IgD-negative memory B cell (primary cell): ENCODE data around the gene ANGPTL2. TPM values are rescaled to one million over a fixed set of nuclear protein-coding genes. Genes with fewer than 3 reads are reported as not detected.

Experiments used
- H3K27ac Mint-ChIP-seq, 3 donors: one replicate each; pipeline ENCODE4 v1.8.0; 2020 to 2022; ENCODE audit warnings: mild to moderate bottlenecking in 3 of 3, mixed read lengths in 3 of 3, moderate library complexity in 1 of 3
- H3K27me3 Mint-ChIP-seq: one replicate; pipeline ENCODE4 v1.8.0; 2021; ENCODE audit warnings: mixed read lengths
- H3K36me3 Mint-ChIP-seq: one replicate; pipeline ENCODE4 v1.8.0; 2020; ENCODE audit warnings: mild to moderate bottlenecking, mixed read lengths
- H3K4me1 Mint-ChIP-seq, 3 donors: one replicate each; pipeline ENCODE4 v1.8.0; 2020 to 2022; ENCODE audit warnings: mixed read lengths in 3 of 3, mild to moderate bottlenecking in 1 of 3
- H3K4me3 Mint-ChIP-seq, 4 donors: one replicate each; pipeline ENCODE4 v1.8.0; 2020 to 2022; ENCODE audit warnings: mild to moderate bottlenecking in 4 of 4, mixed read lengths in 4 of 4, moderate library complexity in 3 of 4
- H3K9me3 Mint-ChIP-seq, 3 donors: one replicate each; pipeline ENCODE4 v1.8.0; 2020 to 2021; ENCODE audit warnings: mixed read lengths in 3 of 3, mild to moderate bottlenecking in 1 of 3
- polyA plus RNA-seq: library from polyadenylated mRNA; unstranded; fragments of 300-500 nt; fragmentation: Illumina TruSeq; gene quantifications from one replicate; pipeline ENCODE4 v1.2.3, GENCODE V29; 2021

ANGPTL2 gene
- polyA plus RNA-seq, 1 donor from 2014 or later, result 0.08 TPM

GRCh38 chr9:127090341-127090985 is 32.0 kb downstream of the ANGPTL2 start:
- H3K27ac Mint-ChIP-seq, result no peak overlapping the region
- no peak overlapping the region for H3K4me3 Mint-ChIP-seq
- no peaks in the 10 kb centered on the region for H3K27me3 Mint-ChIP-seq
- H3K9me3 Mint-ChIP-seq, result no peaks in the 10 kb centered on the region
- H3K36me3 Mint-ChIP-seq, result peaks cover 13% of the 10 kb centered on the region
- no peaks in the 10 kb centered on the region for H3K4me1 Mint-ChIP-seq

DNA sequence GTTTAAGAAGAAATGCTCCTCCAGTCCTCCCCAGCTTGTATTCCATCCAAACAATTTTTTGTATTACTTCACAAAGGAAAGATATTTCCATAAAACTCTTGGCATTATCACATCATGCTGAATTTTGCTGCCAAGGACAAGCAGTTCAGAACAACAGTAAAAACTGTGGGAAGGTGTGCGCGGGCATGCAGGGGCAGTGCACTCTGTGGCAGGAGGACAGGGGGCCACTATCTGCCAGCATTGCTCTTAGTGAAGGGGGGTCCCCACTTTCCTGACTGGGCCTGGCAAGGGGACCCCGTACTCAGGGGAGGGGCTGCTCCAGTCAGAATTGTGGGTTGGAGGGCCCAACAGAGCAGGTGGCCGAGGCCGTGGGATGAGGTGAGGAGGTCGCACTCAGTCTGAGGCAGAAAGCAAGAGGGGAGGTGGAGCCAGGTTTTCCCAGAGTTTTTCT is 32.8 kb downstream of the ANGPTL2 start:
- Mint-ChIP-seq H3K36me3 (peaks cover 13% of the 10 kb centered on the region), H3K27me3 (no peaks in the 10 kb centered on the region), H3K4me1 (no peaks in the 10 kb centered on the region), H3K4me3 (no peak overlapping the region), H3K27ac (no peak overlapping the region), H3K9me3 (no peaks in the 10 kb centered on the region)

DNA sequence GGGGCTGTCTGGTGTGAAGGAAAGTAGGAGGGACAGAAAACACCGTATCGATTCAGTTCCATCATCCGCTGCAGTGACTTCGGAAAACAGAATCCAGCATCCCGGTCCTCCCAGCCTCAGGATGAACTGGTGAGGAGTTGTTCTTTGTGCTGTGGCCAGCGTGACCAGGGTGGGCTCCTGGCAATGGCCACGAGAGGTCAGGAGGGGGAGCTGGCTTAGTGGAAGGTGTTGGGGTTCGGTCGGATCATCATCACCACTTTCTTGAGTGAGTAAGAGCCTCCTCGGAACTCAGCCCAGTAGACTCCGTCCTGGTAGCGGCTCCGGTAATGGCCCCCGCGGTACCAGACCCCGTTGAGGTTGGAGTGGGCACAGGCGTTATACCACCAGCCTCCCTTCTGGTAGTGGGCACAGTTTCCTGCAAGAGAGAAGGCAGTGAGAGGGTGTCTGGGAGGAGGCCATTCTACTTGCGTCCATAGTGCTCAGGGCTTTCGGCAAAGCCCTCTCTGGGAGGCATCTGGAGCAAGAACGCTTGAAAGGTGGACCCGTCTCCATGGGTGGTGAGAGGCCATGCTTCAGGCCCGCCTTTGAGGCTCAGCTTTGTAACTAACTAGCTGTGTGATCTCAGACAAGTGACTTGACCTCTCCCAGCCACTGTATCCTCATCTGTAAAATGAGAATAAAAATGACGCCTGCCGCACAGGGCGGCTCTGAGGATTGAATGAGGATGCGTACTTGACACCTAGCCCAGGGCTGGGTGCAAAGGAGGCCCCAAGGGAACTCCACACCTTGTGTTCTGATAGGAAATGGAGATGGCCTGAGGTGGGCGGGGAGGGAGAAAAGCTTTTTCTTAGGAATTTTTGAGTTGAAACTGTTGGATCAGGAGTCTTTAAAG is 33.5 kb downstream of the ANGPTL2 start:
- H3K4me3 Mint-ChIP-seq, result no peak overlapping the region
- H3K4me1 Mint-ChIP-seq, result no peaks in the 10 kb centered on the region
- H3K36me3 Mint-ChIP-seq, result peaks cover 13% of the 10 kb centered on the region
- no peaks in the 10 kb centered on the region for H3K27me3 Mint-ChIP-seq
- H3K27ac Mint-ChIP-seq, result no peak overlapping the region
- no peaks in the 10 kb centered on the region for H3K9me3 Mint-ChIP-seq

- Mint-ChIP-seq H3K4me3 (no peak overlapping the region), H3K4me1 (no peaks in the 10 kb centered on the region), H3K36me3 (peaks cover 13% of the 10 kb centered on the region), H3K27ac (no peak overlapping the region), H3K9me3 (no peaks in the 10 kb centered on the region), H3K27me3 (no peaks in the 10 kb centered on the region)
Measured at GRCh38 chr9:127087836-127088235, 34.6 kb downstream of the ANGPTL2 start.

DNA sequence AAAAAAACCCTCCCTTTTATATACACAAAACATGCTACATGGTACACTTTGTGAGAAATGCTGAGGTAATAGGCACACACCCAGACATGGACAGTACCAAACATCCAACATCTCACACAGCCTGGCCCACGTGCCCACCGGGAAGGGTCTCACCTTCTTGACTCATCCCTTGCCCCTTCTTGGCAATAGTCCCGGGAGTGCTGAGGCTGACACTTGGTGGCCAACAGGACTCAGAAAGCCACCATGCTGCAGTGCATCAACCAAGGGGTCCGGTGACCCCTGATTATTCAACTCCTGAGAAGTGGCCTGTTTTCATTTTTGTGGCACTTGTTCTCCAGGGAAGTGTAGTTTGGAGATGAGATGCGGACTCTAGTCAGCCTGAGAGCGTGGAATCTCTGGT is 35.0 kb downstream of the ANGPTL2 start:
- Mint-ChIP-seq H3K27me3 (no peaks in the 10 kb centered on the region), H3K4me1 (no peaks in the 10 kb centered on the region), H3K9me3 (no peaks in the 10 kb centered on the region), H3K27ac (no peak overlapping the region), H3K4me3 (no peak overlapping the region), H3K36me3 (peaks cover 13% of the 10 kb centered on the region)

GRCh38 chr9:127086771-127087170 is 35.7 kb downstream of the ANGPTL2 start:
- Mint-ChIP-seq H3K27ac (no peak overlapping the region), H3K9me3 (no peaks in the 10 kb centered on the region), H3K27me3 (no peaks in the 10 kb centered on the region)

GRCh38 chr9:127085186-127085585 is 37.2 kb downstream of the ANGPTL2 start:
- no peaks in the 10 kb centered on the region for H3K27me3 Mint-ChIP-seq
- H3K9me3 Mint-ChIP-seq, result no peaks in the 10 kb centered on the region
- H3K27ac Mint-ChIP-seq, result peak overlapping the region in 1 of 3 donors; percentile 32
- H3K4me3 Mint-ChIP-seq, result no peak overlapping the region
- H3K4me1 Mint-ChIP-seq, result no peaks in the 10 kb centered on the region
- peaks cover 7% of the 10 kb centered on the region for H3K36me3 Mint-ChIP-seq

More at GRCh38 chr9:127086771-127087170, 35.7 kb downstream of the ANGPTL2 start:
- Mint-ChIP-seq H3K4me1 (no peaks in the 10 kb centered on the region), H3K36me3 (peaks cover 10% of the 10 kb centered on the region), H3K4me3 (no peak overlapping the region)

DNA sequence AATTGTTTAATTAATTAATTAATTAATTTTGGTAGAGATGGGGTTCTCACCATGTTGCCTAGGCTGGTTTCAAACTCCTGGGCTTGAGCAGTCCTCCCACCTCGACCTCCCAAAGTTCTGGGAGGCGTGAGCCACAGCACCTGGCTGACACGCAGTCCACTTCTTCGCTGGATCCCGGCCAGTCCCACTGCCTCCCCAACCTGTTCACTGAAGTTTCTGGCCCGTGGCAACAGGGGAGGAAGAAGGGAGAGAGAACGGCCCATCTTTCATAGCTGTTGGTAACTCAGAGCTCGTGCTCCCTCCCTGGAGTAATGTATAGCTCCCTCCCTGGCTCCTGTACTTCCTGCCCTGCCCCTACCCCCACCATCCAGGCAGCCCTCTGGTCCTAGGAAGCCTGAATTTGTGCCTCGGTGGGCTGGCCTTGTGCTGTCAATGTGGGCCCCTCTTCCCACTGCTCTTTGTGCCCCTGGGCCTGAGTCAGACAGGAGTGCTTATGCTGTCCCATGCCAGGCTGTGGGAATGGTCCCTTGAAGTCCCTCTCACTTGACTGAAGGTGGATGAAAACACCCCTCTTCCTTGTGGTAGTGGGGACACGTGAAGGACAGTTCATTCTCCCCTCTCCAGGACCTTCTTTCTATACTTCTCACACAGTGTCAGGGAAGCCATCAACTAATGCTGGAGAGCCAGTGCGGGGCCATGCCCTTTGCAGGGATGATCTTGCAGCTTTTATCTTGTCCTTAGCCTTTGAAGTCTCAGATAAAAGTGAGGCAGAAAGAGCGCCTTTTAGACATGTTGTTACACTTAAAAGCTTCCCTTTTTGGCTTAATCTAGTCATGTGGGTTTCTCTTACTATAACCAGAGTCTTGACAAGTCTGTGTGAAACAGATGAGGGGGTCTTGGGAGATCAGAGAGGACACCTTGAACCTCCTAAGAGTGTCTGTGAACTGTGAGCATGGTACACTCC is 38.1 kb downstream of the ANGPTL2 start:
- Mint-ChIP-seq H3K27ac (peak overlapping the region in 2 of 3 donors; percentile 32 to 39), H3K27me3 (no peaks in the 10 kb centered on the region), H3K36me3 (peaks cover 13% of the 10 kb centered on the region), H3K9me3 (no peaks in the 10 kb centered on the region), H3K4me1 (no peaks in the 10 kb centered on the region), H3K4me3 (no peak overlapping the region)

- H3K4me1 Mint-ChIP-seq, result no peaks in the 10 kb centered on the region
- no peak overlapping the region for H3K27ac Mint-ChIP-seq
- peaks cover 12% of the 10 kb centered on the region for H3K36me3 Mint-ChIP-seq
- H3K4me3 Mint-ChIP-seq, result no peak overlapping the region
- H3K27me3 Mint-ChIP-seq, result no peaks in the 10 kb centered on the region
- no peaks in the 10 kb centered on the region for H3K9me3 Mint-ChIP-seq
Measured at GRCh38 chr9:127083138-127083980, 39.1 kb downstream of the ANGPTL2 start.

DNA sequence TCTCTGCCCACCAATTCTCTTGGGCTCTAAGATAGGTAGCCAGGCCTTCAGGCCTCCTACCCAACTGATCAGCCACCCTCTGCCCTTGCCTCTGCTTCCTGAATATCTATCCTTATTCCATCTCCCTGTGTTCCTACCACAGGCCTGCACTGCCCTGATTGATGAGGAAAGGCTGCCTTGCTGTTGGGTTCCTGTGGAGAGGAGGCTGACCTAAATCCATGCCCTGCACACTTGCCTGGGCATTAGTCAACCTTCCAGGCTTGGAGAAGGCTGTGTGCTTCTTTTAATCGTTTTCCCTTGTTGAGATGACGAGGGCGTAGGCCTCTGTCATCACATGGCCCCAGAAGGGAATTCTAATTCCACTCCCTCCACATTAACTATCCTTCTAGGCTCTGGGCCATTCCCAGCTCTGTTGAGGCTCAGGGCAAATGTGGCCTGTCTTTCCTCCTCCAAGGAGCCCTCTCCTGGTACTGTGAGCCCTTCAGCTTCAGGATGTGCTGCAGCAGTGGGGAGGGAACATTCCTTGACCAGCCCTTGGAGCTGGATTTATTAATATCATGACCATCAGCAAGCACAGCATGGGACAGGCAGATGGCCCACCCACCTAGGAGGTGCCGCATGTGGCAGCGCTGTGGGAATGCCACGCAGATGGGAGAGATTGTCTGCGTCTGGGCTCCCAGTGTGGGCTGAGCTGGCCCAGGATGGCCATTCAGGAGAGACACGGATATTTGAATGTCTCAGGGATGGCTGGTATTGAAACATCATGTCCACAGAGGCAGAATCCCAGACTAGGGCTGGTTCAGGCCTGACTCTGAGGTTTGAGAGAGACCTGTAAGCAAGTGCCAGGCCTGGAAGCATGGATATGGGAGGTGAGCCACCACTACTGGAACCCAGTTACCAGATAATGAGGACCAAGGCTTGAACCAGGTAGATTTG is 40.9 kb downstream of the ANGPTL2 start:
- Mint-ChIP-seq H3K4me1 (no peaks in the 10 kb centered on the region), H3K9me3 (no peaks in the 10 kb centered on the region), H3K27me3 (no peaks in the 10 kb centered on the region), H3K36me3 (peaks cover 16% of the 10 kb centered on the region), H3K27ac (peak overlapping the region in 1 of 3 donors; percentile 57), H3K4me3 (peak overlapping the region in 2 of 4 donors; percentile 42 to 81)

DNA sequence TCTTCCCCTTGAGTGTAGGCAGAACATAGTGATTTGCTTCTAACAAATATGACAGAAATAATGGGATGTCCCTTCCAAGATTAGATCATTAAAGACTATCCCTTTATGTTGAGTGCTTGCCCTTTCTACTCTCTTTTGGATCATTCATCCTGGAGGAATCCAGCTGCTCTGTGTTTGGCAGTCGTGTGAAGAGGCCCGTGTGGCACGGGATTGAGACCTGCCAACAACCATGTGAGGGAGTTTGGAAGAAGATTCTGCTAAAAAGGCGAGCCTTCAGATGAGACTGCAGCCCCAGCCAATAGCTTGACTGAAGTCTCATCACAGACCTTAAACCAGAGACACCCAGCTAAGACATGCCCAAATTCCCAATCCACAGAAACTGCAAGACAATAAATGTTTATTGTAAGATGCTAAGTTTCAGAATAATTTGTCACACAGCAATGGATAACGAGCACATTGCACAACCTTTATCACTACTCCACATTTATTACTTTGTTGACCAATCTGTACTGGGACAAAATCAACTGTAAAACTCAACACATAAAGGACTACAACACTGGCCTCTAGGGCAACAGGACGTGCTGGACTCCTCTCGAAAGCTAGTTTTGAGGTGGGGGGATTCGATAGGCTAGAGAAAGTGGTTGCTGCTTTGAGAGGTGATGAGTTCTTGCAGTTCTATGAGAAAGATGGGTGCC is 42.8 kb downstream of the ANGPTL2 start:
- Mint-ChIP-seq H3K27me3 (no peaks in the 10 kb centered on the region), H3K4me1 (no peaks in the 10 kb centered on the region), H3K9me3 (no peaks in the 10 kb centered on the region), H3K4me3 (no peak overlapping the region), H3K36me3 (peaks cover 16% of the 10 kb centered on the region), H3K27ac (no peak overlapping the region)

DNA sequence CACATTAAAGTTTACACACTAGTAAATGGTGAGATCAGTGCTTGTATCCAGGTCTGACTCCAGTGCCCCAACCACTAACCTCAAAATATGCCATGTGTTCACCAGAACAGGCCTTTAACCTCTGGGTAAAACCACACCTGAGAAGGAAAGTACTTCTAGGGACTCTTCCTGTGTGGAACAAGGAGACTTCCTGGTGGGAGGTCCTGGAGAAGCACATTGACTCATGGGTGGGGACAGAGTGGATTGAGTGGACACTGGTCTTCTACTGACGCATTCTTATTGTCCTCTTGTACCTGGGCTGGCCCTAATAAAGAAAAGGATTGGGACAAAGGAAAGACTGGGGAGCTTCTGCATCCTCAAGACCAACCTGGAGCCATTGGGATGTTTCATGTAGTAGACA is 43.4 kb downstream of the ANGPTL2 start:
- H3K27ac Mint-ChIP-seq, result no peak overlapping the region
- H3K27me3 Mint-ChIP-seq, result no peaks in the 10 kb centered on the region
- H3K4me3 Mint-ChIP-seq, result no peak overlapping the region
- no peaks in the 10 kb centered on the region for H3K9me3 Mint-ChIP-seq
- no peaks in the 10 kb centered on the region for H3K4me1 Mint-ChIP-seq
- H3K36me3 Mint-ChIP-seq, result peaks cover 18% of the 10 kb centered on the region

- Mint-ChIP-seq H3K27ac (no peak overlapping the region), H3K36me3 (peaks cover 19% of the 10 kb centered on the region), H3K4me3 (no peak overlapping the region), H3K27me3 (no peaks in the 10 kb centered on the region), H3K9me3 (no peaks in the 10 kb centered on the region), H3K4me1 (no peaks in the 10 kb centered on the region)
Measured at GRCh38 chr9:127078336-127078735, 44.1 kb downstream of the ANGPTL2 start.
